Loucy (cell line): ENCODE results near the gene ETS1.

Source experiments
- CTCF ChIP-seq: fragments of 200-600 bp; sonication (generic); conservative IDR thresholded peaks from 2 replicates; pipeline ENCODE4 v1.5.1; 2014; ENCODE audit warnings: mild to moderate bottlenecking, antibody characterized with exemption, low read length
- EZH2phosphoT487 ChIP-seq: fragments of 200-600 bp; IDR thresholded peaks from 2 replicates; pipeline ENCODE4 v1.6.1; 2018; ENCODE audit warnings: antibody characterized with exemption, mild to moderate bottlenecking, moderate library complexity, borderline replicate concordance

GRCh38 chr11:128572965-128573364 lies 14.4 kb downstream of the ETS1 start:
- no peak for TF ChIP-seq CTCF
- TF ChIP-seq EZH2phosphoT487: no peak
